BJ (cell line): ENCODE measurements around the gene PCDHGA8. TPM values are rescaled to one million over a fixed set of nuclear protein-coding genes. Genes with fewer than 3 reads are reported as not detected.

ENCODE experiments used
- CTCF ChIA-PET: fragments of 350-600 bp; formaldehyde crosslinking; extraction: SDS; loops from one replicate; lab custom pipeline; 2021; ENCODE audit warnings: antibody characterized with exemption, inconsistent platforms; lab: Yijun Ruan, JAX
- POLR2A ChIA-PET: fragments of 300-600 bp; sonication (Branson Sonifier 250); formaldehyde crosslinking; extraction: SDS; loops from one replicate; lab custom pipeline; 2021; ENCODE audit warnings: antibody characterized with exemption; lab: Charles Lee
- DNase-seq: peaks from one replicate; pipeline ENCODE4 v3.0.0-alpha.2; 2011; ENCODE audit warnings: low read depth
- H3K27me3 ChIP-seq: 2 replicates; pipeline ENCODE4 v1.6.0; 2011; ENCODE audit warnings: low read length; ENCODE audit not compliant: control insufficient read depth, insufficient read depth
- H3K36me3 ChIP-seq: 2 replicates; pipeline ENCODE4 v1.5.1; 2011; ENCODE audit warnings: low read length; ENCODE audit not compliant: control insufficient read depth, insufficient read depth
- H3K4me3 ChIP-seq: 2 replicates; pipeline ENCODE4 v1.5.1; 2011; ENCODE audit warnings: low read depth, mild to moderate bottlenecking, control low read depth, low read length
- polyA plus RNA-seq: library from polyadenylated mRNA; depleted of rRNA; stranded (reverse); fragments of >200 nt; gene quantifications from 2 replicates; pipeline ENCODE4 v1.2.3, GENCODE V29; 2011
- TF ChIP-seq, protein P1 (sequence below): IDR thresholded peaks from 2 replicates; pipeline ENCODE4 v1.5.1; 2011; ENCODE audit warnings: low read depth, mild to moderate bottlenecking, control low read depth, inconsistent platforms, low read length, moderate library complexity; ENCODE audit not compliant: insufficient read depth

PCDHGA8 gene
- polyA plus RNA-seq, 1 experiment: 0.77 TPM

DNA sequence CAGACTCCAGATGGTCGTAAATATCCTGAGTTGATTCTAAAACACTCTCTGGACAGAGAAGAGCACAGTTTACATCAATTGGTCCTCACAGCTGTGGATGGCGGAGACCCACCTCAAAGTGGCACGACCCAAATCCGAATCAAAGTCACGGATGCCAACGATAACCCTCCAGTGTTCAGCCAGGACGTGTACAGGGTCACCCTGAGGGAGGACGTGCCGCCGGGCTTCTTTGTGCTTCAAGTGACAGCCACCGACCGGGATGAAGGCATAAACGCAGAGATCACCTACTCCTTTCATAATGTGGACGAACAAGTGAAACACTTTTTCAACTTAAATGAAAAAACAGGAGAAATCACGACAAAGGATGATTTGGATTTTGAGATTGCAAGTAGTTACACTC, 31.7 kb upstream of the PCDHGA8 start:
- ChIA-PET CTCF (interaction anchor here (0.6 to 1.1 kb wide), 3 partner anchors 68 to 203 kb away, joined by 3 to 5 read pairs (median 4); no protein-coding TSS in a partner anchor), POLR2A (no interaction called here)
- DNase-seq: no peak
- Histone ChIP-seq H3K4me3 (no peak overlapping the region), H3K27me3 (peaks cover 2% of the 10 kb centered on the region; the same call in 1 of the 2 replicates), H3K36me3 (no peaks in the 10 kb centered on the region)
- TF ChIP-seq, protein P1, sequence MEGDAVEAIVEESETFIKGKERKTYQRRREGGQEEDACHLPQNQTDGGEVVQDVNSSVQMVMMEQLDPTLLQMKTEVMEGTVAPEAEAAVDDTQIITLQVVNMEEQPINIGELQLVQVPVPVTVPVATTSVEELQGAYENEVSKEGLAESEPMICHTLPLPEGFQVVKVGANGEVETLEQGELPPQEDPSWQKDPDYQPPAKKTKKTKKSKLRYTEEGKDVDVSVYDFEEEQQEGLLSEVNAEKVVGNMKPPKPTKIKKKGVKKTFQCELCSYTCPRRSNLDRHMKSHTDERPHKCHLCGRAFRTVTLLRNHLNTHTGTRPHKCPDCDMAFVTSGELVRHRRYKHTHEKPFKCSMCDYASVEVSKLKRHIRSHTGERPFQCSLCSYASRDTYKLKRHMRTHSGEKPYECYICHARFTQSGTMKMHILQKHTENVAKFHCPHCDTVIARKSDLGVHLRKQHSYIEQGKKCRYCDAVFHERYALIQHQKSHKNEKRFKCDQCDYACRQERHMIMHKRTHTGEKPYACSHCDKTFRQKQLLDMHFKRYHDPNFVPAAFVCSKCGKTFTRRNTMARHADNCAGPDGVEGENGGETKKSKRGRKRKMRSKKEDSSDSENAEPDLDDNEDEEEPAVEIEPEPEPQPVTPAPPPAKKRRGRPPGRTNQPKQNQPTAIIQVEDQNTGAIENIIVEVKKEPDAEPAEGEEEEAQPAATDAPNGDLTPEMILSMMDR: no peak

DNA sequence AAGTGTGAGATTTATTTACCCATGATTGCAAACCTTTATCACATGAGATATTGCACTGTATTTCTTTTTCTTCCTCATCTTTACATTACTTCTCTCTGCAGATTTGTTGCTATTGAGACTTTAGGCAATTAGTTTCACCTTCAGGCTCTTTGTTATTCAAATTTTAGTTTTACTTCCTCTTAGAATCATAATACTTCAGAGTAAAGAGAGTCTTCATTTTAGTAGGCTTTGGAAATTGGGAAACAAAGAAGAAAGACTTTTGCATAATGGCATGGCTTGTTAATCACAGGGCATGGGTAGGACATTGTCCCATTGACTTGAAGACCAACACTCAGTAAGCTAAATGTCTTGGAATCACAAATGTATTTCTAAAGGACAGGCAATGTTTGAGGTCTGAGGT, 29.7 kb upstream of the PCDHGA8 start:
- Histone ChIP-seq H3K4me3 (no peak overlapping the region), H3K36me3 (no peaks in the 10 kb centered on the region), H3K27me3 (peaks cover 2% of the 10 kb centered on the region; the same call in 1 of the 2 replicates)
- TF ChIP-seq, protein P1: no peak
- no peak for DNase-seq
- ChIA-PET POLR2A (no interaction called here), CTCF (interaction anchor here (1.0 to 2.4 kb wide), 2 partner anchors 9 to 201 kb away, joined by 3 to 17 read pairs; no protein-coding TSS in a partner anchor)

DNA sequence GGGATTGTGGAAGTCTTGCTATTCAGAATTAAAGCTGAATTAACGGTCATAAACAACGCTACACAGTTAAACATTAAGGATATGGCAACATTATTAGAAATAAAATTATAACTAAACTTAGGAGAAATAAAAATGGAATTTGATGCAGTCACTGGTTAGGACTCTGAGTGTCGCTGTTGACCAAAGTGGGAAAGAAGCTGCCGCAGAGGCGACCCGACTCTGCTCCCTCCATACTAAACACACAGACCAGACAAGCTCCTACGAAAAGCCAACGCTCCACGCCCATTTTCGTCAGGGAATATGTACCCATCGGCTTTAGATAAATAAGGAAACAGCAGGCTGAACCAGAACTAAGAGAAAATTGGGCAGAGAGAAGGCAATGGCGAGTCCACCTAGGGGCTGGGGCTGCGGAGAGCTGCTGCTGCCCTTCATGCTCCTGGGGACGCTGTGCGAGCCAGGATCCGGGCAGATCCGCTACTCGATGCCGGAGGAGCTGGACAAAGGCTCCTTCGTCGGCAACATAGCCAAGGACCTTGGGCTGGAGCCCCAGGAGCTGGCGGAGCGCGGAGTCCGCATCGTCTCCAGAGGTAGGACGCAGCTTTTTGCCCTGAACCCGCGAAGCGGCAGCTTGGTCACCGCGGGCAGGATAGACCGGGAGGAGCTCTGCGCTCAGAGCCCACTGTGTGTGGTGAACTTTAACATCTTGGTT, 28.3 kb upstream of the PCDHGA8 start, which contains the start of gene PCDHGA5:
PCDHGA5 (plus strand) TSS at position 211 of the 709 bp plus-strand sequence; CDS start at position 380, 169 bp downstream.
- no peak for DNase-seq
- CTCF ChIA-PET: interaction anchor here (0.6 to 2.6 kb wide), 19 partner anchors 9 to 228 kb away, joined by 3 to 17 read pairs (median 4); partner anchors contain the start of genes PCDHGA10, PCDHGA11, PCDHGA4 and PCDHGA6

DNA sequence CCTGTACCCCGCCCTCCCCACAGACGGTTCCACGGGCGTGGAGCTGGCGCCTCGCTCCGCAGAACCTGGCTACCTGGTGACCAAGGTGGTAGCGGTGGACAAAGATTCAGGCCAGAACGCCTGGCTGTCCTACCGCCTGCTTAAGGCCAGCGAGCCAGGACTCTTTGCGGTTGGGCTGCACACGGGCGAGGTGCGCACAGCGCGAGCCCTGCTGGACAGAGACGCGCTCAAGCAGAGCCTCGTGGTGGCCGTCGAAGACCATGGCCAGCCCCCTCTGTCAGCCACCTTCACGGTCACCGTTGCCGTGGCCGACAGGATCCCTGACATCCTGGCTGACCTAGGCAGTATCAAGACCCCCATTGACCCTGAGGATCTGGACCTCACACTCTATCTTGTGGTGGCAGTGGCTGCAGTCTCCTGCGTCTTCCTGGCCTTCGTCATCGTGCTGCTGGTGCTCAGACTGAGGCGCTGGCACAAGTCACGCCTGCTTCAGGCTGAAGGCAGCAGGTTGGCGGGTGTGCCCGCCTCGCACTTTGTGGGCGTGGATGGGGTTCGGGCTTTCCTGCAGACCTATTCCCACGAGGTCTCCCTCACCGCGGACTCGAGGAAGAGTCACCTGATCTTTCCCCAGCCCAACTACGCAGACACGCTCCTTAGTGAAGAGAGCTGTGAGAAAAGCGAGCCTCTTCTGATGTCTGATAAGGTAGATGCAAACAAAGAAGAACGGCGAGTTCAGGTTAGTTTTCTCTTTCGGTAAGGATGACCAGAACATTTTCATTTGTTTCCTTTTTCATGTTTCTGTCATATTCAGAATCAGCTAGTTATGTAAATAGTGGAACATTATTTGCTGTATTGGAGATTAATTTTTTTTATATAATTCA, 26.2 kb upstream of the PCDHGA8 start:
- POLR2A ChIA-PET: no interaction called here
- no peak for DNase-seq
- Histone ChIP-seq H3K27me3 (peaks cover 2% of the 10 kb centered on the region; the same call in 1 of the 2 replicates), H3K4me3 (no peak overlapping the region), H3K36me3 (no peaks in the 10 kb centered on the region)
- TF ChIP-seq, protein P1: no peak
- CTCF ChIA-PET: interaction anchor here (0.6 to 1.4 kb wide), 3 partner anchors 10 to 424 kb away, joined by 3 read pairs; partner anchors contain the start of gene PCDHGA12

More for the DNA sequence above, 28.3 kb upstream of the PCDHGA8 start, which contains the start of gene PCDHGA5:
- Histone ChIP-seq H3K36me3 (no peaks in the 10 kb centered on the region), H3K4me3 (peak within 1 kb of the TSS; percentile 30), H3K27me3 (peaks cover 2% of the 10 kb centered on the region; the same call in 1 of the 2 replicates)
- POLR2A ChIA-PET: no interaction called here
- TF ChIP-seq, protein P1: peak; percentile 32; the same call in 1 of the 2 replicates
